A204.1 (cell line): ENCODE results near the gene CCDC120.

Experiments used
- FAIRE-seq: peaks from 2 replicates; lab custom pipeline; 2012; peaks lifted over from hg19 to GRCh38; lab: Jason Lieb, UNC

The CCDC120 gene

DNA sequence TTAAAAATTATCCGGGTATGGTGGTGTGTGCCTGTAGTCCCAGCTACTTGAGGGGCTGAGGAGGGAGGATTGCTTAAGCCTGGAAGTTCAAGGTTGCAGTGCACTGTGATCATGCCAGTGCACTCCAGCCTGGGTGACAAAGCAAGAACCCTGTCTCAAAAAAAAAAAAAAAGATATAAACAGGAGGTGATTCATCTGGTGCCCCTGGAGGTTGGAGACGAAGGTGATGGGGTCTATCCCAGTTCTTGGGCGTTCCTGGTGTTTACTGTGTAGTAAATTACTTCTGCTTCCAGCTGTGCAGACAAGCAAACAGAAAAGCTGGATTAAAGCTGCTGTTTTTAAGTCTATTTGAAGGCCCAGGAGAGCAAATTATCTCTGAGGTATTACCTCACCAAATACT is 44.8 kb downstream of the CCDC120 start:
- no peak for FAIRE-seq

DNA sequence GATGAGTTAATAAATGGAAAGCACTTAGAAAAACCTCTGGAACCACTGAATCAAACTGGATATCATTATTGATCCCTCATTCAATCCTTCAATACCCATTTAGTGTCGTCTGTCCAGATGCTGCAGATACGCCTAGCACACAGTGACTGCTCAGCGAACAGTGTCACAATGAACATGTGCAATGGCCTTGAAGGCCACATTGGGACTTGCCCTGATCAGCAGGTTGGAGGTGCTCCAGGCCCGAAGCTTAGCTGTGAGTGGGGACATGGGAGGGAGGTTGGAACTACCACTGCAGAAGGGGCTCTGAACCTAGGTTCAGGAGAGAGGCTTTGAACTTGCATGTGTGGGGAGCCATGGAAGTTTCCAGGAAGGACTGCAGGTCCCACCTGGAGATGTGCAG is 47.5 kb downstream of the CCDC120 start:
- no peak for FAIRE-seq

- no peak for FAIRE-seq
Observed at GRCh38 chrX:49106930-49107329, 48.1 kb downstream of the CCDC120 start.

- FAIRE-seq = no peak
Observed at GRCh38 chrX:49108641-49109040, 49.8 kb downstream of the CCDC120 start.

DNA sequence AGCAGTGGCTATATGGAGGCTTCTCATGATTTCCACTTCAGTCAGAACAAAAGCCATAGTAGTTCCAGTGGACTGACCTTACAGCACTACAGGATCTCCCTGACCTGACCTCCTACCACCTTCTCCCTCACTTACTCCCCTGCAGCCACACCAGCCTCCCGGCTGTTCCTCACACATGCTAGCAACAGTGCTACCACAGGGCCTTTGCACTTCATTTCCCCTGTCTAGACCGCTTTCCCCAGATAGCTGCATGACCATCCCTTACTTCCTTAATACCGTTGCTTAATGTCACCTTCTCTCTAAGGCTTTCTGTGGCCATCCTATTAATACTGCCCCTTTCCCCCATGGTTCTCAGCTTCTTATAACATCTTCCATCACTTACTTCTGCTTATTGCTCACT is 51.6 kb downstream of the CCDC120 start:
- FAIRE-seq = no peak

GRCh38 chrX:49111791-49112190 is 53.0 kb downstream of the CCDC120 start:
- no peak for FAIRE-seq

DNA sequence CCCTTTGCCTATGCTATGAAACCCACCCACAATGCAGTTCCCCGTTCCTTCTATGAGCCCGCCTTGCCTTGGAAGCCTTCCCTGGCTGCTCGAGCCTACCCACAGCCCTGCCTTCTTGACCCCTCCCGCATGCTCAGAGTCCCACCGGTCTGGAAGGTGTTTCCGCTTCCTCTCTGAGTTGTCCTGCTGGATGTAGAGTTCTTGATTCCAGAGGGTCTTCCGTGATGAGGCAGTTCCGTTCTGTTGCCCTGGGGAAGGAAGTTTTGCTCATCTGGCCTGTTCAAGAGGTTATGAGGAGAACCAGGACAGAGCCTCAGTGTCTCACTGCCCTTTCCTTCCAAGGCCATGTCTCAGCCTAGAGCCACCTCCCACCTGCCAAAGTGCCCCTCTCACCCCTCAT is 57.3 kb downstream of the CCDC120 start:
- no peak for FAIRE-seq

- no peak for FAIRE-seq
Observed at GRCh38 chrX:49116716-49117115, 57.9 kb downstream of the CCDC120 start.

DNA sequence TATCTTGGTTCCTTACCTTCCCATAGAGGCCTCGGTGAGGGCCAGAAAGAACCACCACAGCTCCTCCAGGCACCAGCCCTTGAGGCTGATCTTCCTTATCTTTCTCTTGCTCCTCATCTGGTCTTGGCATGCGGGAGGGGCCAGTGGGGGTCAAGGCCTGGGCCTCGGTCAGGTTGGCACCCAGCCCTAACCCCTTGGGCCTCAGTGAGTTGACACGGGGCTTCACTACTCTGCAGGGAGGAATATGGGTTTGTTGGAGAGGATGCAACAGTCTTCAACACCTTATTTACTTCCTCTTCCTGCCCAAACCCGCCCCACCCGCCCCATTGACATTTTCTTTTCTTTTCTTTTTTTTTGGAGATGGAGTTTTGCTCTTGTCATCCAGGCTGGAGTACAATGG is 58.8 kb downstream of the CCDC120 start:
- no peak for FAIRE-seq
